B cell (primary cell): ENCODE results near the gene RASGRP3. TPM values are rescaled to one million over a fixed set of nuclear protein-coding genes. Genes with fewer than 3 reads are reported as not detected.

Source experiments
- ATAC-seq: fragments of 200-7000 bp; cut with Tn5 transposase; one replicate; pipeline ENCODE4 v1.10.0; 2021; ENCODE audit warnings: low read depth, mild to moderate bottlenecking, moderate number of reproducible peaks, moderate library complexity
- CTCF ChIA-PET: fragments of 350-600 bp; sonication (Branson Sonifier 250); formaldehyde crosslinking; loops from one replicate; lab custom pipeline; 2021; ENCODE audit warnings: antibody characterized with exemption, inconsistent platforms; lab: Charles Lee
- POLR2A ChIA-PET: fragments of 350-600 bp; sonication (Branson Sonifier 250); formaldehyde crosslinking; loops from one replicate; lab custom pipeline; 2021; ENCODE audit warnings: antibody characterized with exemption; lab: Charles Lee
- DNase-seq: peaks from one replicate; pipeline ENCODE4 v3.0.0; 2013
- H2AFZ ChIP-seq: 2 replicates; pipeline ENCODE4 v1.6.1; 2012; ENCODE audit warnings: mild to moderate bottlenecking, low read depth, low read length; ENCODE audit not compliant: insufficient read depth, poor library complexity, severe bottlenecking
- H3K27ac ChIP-seq, 2 donors: 1 replicate in 1 of 2; 2 replicates in 1 of 2; pipeline ENCODE4 v1.5.1; 2012 to 2013; ENCODE audit warnings: low read length in 2 of 2, mild to moderate bottlenecking in 2 of 2, moderate library complexity in 1 of 2
- H3K27me3 ChIP-seq, 4 experiments: fragments of 200-600 bp in 1 of 4; sonication (generic) in 1 of 4; replicated peaks in 1 of 4; 1 replicate in 2 of 4; 2 replicates in 2 of 4; pipeline versions ENCODE4 v1.6.1 to v1.7.0; 2013 to 2016; ENCODE audit warnings: low read length in 3 of 4, mild to moderate bottlenecking in 2 of 4, mixed read lengths in 1 of 4, moderate library complexity in 1 of 4; ENCODE audit not compliant: insufficient read depth in 4 of 4, control insufficient read depth in 3 of 4; ENCODE audit errors: control extremely low read depth in 1 of 4
- H3K36me3 ChIP-seq, 2 experiments: replicated peaks in 1 of 2; 1 replicate in 1 of 2; 2 replicates in 1 of 2; pipeline versions ENCODE4 v1.6.1 to v1.7.1; 2013; ENCODE audit warnings: low read length in 1 of 2; ENCODE audit not compliant: insufficient read depth in 2 of 2, control insufficient read depth in 1 of 2; ENCODE audit errors: control extremely low read depth in 1 of 2, extremely low read depth in 1 of 2
- H3K4me1 ChIP-seq, 2 donors: fragments of 200-600 bp in 1 of 2; sonication (generic) in 1 of 2; 1 replicate in 1 of 2; 2 replicates in 1 of 2; pipeline versions ENCODE4 v1.5.1 to v1.6.1; 2013 to 2017; ENCODE audit warnings: low read length in 2 of 2; ENCODE audit not compliant: control insufficient read depth in 2 of 2, insufficient read depth in 2 of 2
- H3K4me2 ChIP-seq: replicated peaks from 2 replicates; pipeline ENCODE3; 2012; ENCODE audit warnings: mild to moderate bottlenecking, low read depth, low read length; ENCODE audit not compliant: poor library complexity, severe bottlenecking
- H3K4me3 ChIP-seq, 5 experiments: fragments of 200-600 bp in 1 of 5; sonication (generic) in 1 of 5; 1 replicate in 3 of 5; 2 replicates in 2 of 5; pipeline versions ENCODE4 v1.5.1 to v1.7.0; 2011 to 2016; ENCODE audit warnings: low read length in 4 of 5, mild to moderate bottlenecking in 4 of 5, low read depth in 2 of 5, control low read depth in 1 of 5, moderate library complexity in 1 of 5; ENCODE audit not compliant: insufficient read depth in 1 of 5; ENCODE audit errors: control extremely low read depth in 1 of 5, extremely low read depth in 1 of 5
- H3K79me2 ChIP-seq: fragments of 200-600 bp; sonication (generic); one replicate; pipeline ENCODE4 v1.6.0; 2016; ENCODE audit warnings: low read length; ENCODE audit not compliant: control insufficient read depth, insufficient read depth
- H3K9ac ChIP-seq: fragments of 200-600 bp; sonication (generic); 2 replicates; pipeline ENCODE4 v1.6.1; 2017; ENCODE audit warnings: mild to moderate bottlenecking, low read length, moderate library complexity
- H3K9me3 ChIP-seq, 3 donors: one replicate each; pipeline versions ENCODE4 v1.6.1 to v1.7.1; 2013; ENCODE audit warnings: low read length in 2 of 3; ENCODE audit not compliant: control insufficient read depth in 2 of 3, insufficient read depth in 1 of 3; ENCODE audit errors: control extremely low read depth in 1 of 3
- H4K20me1 ChIP-seq: 2 replicates; pipeline ENCODE4 v1.6.0; 2012; ENCODE audit warnings: mild to moderate bottlenecking, low read length; ENCODE audit not compliant: insufficient read depth, control insufficient read depth, poor library complexity, severe bottlenecking
- H3K27ac Mint-ChIP-seq: one replicate; pipeline ENCODE4 v1.8.0; 2021; ENCODE audit warnings: mixed read lengths
- H3K27me3 Mint-ChIP-seq: one replicate; pipeline ENCODE4 v1.8.0; 2021; ENCODE audit warnings: mixed read lengths
- H3K4me1 Mint-ChIP-seq: one replicate; pipeline ENCODE4 v1.8.0; 2021; ENCODE audit warnings: mixed read lengths
- H3K4me3 Mint-ChIP-seq: one replicate; pipeline ENCODE4 v1.8.0; 2021; ENCODE audit warnings: mixed read lengths
- H3K9me3 Mint-ChIP-seq: one replicate; pipeline ENCODE4 v1.8.0; 2022; ENCODE audit warnings: mixed read lengths; ENCODE audit not compliant: insufficient read depth
- EZH2 ChIP-seq: IDR thresholded peaks from 2 replicates; pipeline ENCODE4 v1.6.1; 2012; ENCODE audit warnings: borderline replicate concordance, low read depth, mild to moderate bottlenecking, moderate library complexity, low read length; ENCODE audit not compliant: insufficient read depth, poor library complexity, severe bottlenecking
- WGBS: methylation state at CpG from one replicate; pipeline ENCODE4 v1.1.5; 2013; ENCODE audit warnings: missing lambda C conversion rate; ENCODE audit not compliant: insufficient coverage; 5-methylcytosine and 5-hydroxymethylcytosine counted together
- intact Hi-C: fragments of 100-400 bp; cut with micrococcal nuclease; formaldehyde crosslinking; loops from one replicate; pipeline ENCODE4 v1.10.0; 2022
- polyA plus RNA-seq: library from polyadenylated mRNA; depleted of rRNA; stranded (reverse); fragments of >200 nt; gene quantifications from 2 replicates; pipeline ENCODE4 v1.2.3, GENCODE V29; 2012
- total RNA-seq, 2 donors: library from RNA; stranded (reverse); fragments of 120-200 nt in 1 of 2; gene quantifications; 1 replicate in 1 of 2; 2 replicates in 1 of 2; pipeline versions ENCODE4 v1.2.3 to v1.2.4, GENCODE V29; 2013 to 2022
- TF ChIP-seq, protein P1 (sequence below): fragments of 200-600 bp; IDR thresholded peaks from one replicate; pipeline ENCODE4 v1.8.0; 2022; ENCODE audit warnings: antibody characterized with exemption, mild to moderate bottlenecking

The RASGRP3 gene
- total and polyA plus RNA-seq, 2 donors (not counting 1 experiment from before 2014, with no cell fraction given): 67.5 to 107 TPM

DNA sequence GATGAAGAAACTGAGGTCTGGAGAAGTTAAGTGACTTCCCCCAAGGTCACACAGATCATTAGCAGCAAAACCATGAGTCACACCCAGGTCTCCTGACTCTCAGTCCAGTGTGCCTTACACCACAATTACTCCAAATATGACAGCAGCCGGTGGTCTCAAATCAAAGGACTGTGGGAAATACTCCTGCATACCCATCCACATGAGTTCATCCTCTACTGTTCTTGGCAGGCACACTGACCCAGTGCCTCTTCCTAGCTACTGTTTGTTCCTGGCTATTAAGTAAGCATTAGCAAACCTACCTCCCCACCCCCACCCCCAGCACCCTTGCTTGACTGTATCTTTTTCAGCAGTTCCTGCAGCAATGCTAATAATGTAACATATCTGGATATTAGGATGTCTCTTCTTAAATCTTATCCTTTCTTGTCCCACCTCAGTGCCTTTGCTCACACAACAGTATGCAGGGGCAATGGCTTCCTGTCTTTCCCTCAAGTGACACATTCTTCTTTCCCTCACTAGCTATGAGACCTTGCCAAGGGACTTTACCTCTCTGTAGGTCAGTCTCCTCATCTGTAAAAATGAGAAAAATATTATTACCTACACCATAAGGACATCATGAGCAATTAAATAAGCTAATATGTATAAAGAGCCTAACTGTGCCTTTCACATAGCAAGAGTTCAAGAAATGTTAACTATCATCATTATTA lies 76.5 kb downstream of the RASGRP3 start:
- H3K4me3 ChIP-seq: no peak overlapping the region
- WGBS: no CpG with 5 or more reads among the region's 1 CpG
- no peak overlapping the region for H2AFZ ChIP-seq
- H3K27ac Mint-ChIP-seq: peak overlapping the region; percentile 28
- no peaks in the 10 kb centered on the region for H3K27me3 Mint-ChIP-seq
- intact Hi-C loops: no loop called here
- peaks cover 16% of the 10 kb centered on the region for H3K4me1 Mint-ChIP-seq
- no peak overlapping the region for H3K4me2 ChIP-seq
- no peaks in the 10 kb centered on the region for H3K79me2 ChIP-seq
- peak overlapping the region in 1 of 2 donors; percentile 55 for H3K27ac ChIP-seq
- no peaks in the 10 kb centered on the region for H3K27me3 ChIP-seq
- H3K4me1 ChIP-seq: peaks cover 10 to 14% of the 10 kb centered on the region in 2 donors
- no peak for ATAC-seq
- H3K9me3 Mint-ChIP-seq: no peaks in the 10 kb centered on the region
- no peaks in the 10 kb centered on the region for H3K9me3 ChIP-seq
- POLR2A ChIA-PET: no interaction called here
- H4K20me1 ChIP-seq: no peaks in the 10 kb centered on the region
- CTCF ChIA-PET: interaction anchor here (1.2 to 3.5 kb wide), 3 partner anchors 30 to 77 kb away, joined by 3 to 17 read pairs (median 9); partner anchors contain the start of gene RASGRP3
- H3K36me3 ChIP-seq: peaks cover 7 to 60% of the 10 kb centered on the region in 2 experiments
- no peak overlapping the region for H3K4me3 Mint-ChIP-seq
- no peak for TF ChIP-seq EZH2
- TF ChIP-seq, protein P1, sequence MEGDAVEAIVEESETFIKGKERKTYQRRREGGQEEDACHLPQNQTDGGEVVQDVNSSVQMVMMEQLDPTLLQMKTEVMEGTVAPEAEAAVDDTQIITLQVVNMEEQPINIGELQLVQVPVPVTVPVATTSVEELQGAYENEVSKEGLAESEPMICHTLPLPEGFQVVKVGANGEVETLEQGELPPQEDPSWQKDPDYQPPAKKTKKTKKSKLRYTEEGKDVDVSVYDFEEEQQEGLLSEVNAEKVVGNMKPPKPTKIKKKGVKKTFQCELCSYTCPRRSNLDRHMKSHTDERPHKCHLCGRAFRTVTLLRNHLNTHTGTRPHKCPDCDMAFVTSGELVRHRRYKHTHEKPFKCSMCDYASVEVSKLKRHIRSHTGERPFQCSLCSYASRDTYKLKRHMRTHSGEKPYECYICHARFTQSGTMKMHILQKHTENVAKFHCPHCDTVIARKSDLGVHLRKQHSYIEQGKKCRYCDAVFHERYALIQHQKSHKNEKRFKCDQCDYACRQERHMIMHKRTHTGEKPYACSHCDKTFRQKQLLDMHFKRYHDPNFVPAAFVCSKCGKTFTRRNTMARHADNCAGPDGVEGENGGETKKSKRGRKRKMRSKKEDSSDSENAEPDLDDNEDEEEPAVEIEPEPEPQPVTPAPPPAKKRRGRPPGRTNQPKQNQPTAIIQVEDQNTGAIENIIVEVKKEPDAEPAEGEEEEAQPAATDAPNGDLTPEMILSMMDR: no peak
- no peak for DNase-seq
- no peak overlapping the region for H3K9ac ChIP-seq

DNA sequence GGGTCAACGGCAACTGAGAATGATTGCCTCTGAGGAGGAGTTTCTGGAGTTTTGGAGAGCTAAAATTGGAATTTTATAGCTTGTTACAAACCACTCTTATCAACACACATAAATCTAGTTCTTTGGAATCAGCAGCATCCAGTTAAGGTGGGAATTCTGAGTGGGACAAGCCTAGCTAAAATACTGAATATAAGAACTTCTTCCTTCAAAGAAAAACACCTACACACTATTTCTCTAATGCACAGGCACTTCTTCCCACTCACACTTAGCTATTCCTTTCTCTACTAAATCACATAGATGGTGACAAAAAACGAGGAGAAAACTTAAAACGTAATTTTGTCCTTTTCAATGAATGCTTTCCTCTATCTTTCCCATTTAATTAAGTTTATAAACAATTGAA lies 79.2 kb downstream of the RASGRP3 start:
- Histone ChIP-seq H3K4me2 (no peak overlapping the region), H3K4me1 (peaks cover 10 to 14% of the 10 kb centered on the region in 2 donors), H4K20me1 (no peaks in the 10 kb centered on the region), H3K36me3 (peaks cover 4 to 65% of the 10 kb centered on the region in 2 experiments), H3K9ac (no peak overlapping the region), H3K27ac (peak overlapping the region in 1 of 2 donors; percentile 62), H3K79me2 (no peaks in the 10 kb centered on the region), H3K27me3 (no peaks in the 10 kb centered on the region), H3K9me3 (no peaks in the 10 kb centered on the region), H2AFZ (no peak overlapping the region), H3K4me3 (no peak overlapping the region)
- Mint-ChIP-seq H3K27me3 (no peaks in the 10 kb centered on the region), H3K4me1 (peaks cover 16% of the 10 kb centered on the region), H3K9me3 (no peaks in the 10 kb centered on the region), H3K27ac (no peak overlapping the region), H3K4me3 (no peak overlapping the region)
- ChIA-PET POLR2A (no interaction called here), CTCF (interaction anchor here (0.9 to 3.5 kb wide), 4 partner anchors 24 to 79 kb away, joined by 3 to 17 read pairs (median 6); partner anchors contain the start of gene RASGRP3)
- ATAC-seq (no peak), DNase-seq (no peak)
- no peak for TF ChIP-seq EZH2
- TF ChIP-seq, protein P1: no peak
- intact Hi-C loops: no loop called here
- no CpG with 5 or more reads among the region's 3 CpGs for WGBS
